ENCODE measurements around the gene DRD4. TPM values are rescaled to one million over a fixed set of nuclear protein-coding genes. Genes with fewer than 3 reads are reported as not detected.

DRD4 gene
- total and polyA plus RNA-seq, 2 of the 13 experiments (the other 11 are each of a cell fraction or from before 2014, with no cell fraction given), result 0.09 to 0.13 TPM

GRCh38 chr11:595400-595799, 41.7 kb upstream of the DRD4 start (continued):
- TF ChIP-seq CEBPZ (IDR thresholded peaks at IDR 0.05; ENCODE audit: low read length) (no peak), MXD4 (CRISPR knock-in tag; IDR thresholded peaks at IDR 0.05) (no peak), CHCHD3 (CRISPR knock-in tag; IDR thresholded peaks at IDR 0.05) (no peak), AGO2 (optimal IDR thresholded peaks at IDR 0.05; ENCODE audit: low read depth, low read length) (peak; percentile 52), ZNF703 (CRISPR knock-in tag; IDR thresholded peaks at IDR 0.05; ENCODE audit: borderline replicate concordance) (no peak), ISL2 (CRISPR knock-in tag; IDR thresholded peaks at IDR 0.05) (no peak), ZNF792 (CRISPR knock-in tag; IDR thresholded peaks at IDR 0.05) (no peak)

- peaks cover 4% of the 10 kb centered on the region; the same call in 1 of the 2 replicates for H4K20me1 ChIP-seq (ENCODE audit: insufficient read depth, low read length)
- no peak overlapping the region for H2AFZ ChIP-seq (ENCODE audit: low read length)
- peaks cover 12% of the 10 kb centered on the region for H3K4me1 ChIP-seq (ENCODE audit: insufficient read depth, low read length)
- WGBS (ENCODE audit: low lambda C conversion rate), result 98% methylated on average over 5 of the region's 10 CpGs
- H3K9me3 ChIP-seq (ENCODE audit: low read length), result no peaks in the 10 kb centered on the region
- no peak overlapping the region for H3K4me2 ChIP-seq (ENCODE audit: low read depth, low read length)
- peaks cover 48 to 84% of the 10 kb centered on the region in 2 experiments for H3K36me3 ChIP-seq (replicated peaks in 1 of 2; ENCODE audit: control insufficient read depth in 1 of 2, insufficient read depth in 2 of 2, low read length in 2 of 2)
- H3K27me3 ChIP-seq (ENCODE audit: control insufficient read depth in 1 of 2, insufficient read depth in 2 of 2, low read length in 2 of 2), result no peaks in the 10 kb centered on the region
- POLR2A ChIA-PET, result no interaction called here
- no peak overlapping the region for H3K4me3 ChIP-seq (replicated peaks in 1 of 3; ENCODE audit: insufficient read depth in 1 of 3, low read depth in 2 of 3, low read length in 3 of 3)
- no peak overlapping the region for H3K27ac ChIP-seq (ENCODE audit: extremely low read length, insufficient read depth, low read length)
- intact Hi-C loops (cut with micrococcal nuclease; ENCODE audit: unreplicated experiment), result no loop called here
- no TSS peak for BruUV-seq (replicated peaks)
- DNase-seq (ENCODE audit: low spot score) (no peak), FAIRE-seq (no peak), ATAC-seq (no peak)
- no peak overlapping the region for H3K9ac ChIP-seq (ENCODE audit: insufficient read depth, low read depth, low read length)
- CTCF ChIA-PET (ENCODE audit: low intra/inter-chr PET ratio, low total read pairs), result no interaction called here
- TF ChIP-seq KMT2A (CRISPR knock-in tag; IDR thresholded peaks at IDR 0.05) (no peak), ZNF782 (CRISPR knock-in tag; IDR thresholded peaks at IDR 0.05; ENCODE audit: borderline replicate concordance) (no peak), ZUFSP (CRISPR knock-in tag; IDR thresholded peaks at IDR 0.05; ENCODE audit: borderline replicate concordance) (no peak)
- H3K79me2 ChIP-seq (ENCODE audit: insufficient read depth, low read length), result peaks cover 5% of the 10 kb centered on the region
- in situ Hi-C loops (cut with HindIII; ENCODE audit: extremely low pct_ligation_motif_present, low pct_unique_long_range_greater_than_20kb), result loop anchor here (5.0 kb wide), 1 partner anchor 39 kb away; no protein-coding TSS in a partner anchor
Observed at GRCh38 chr11:596374-596773, 40.7 kb upstream of the DRD4 start.

All from HepG2 (cell line).